Measurements from ENCODE around the gene BCLAF1.

- TF ChIP-seq EZH2 (optimal IDR thresholded peaks at IDR 0.05; ENCODE audit: low read depth, low read length) (no peak), EZH2phosphoT487 (IDR thresholded peaks at IDR 0.05; ENCODE audit: low read length) (no peak), CTCF (IDR thresholded peaks at IDR 0.05; ENCODE audit: low read length) (no peak)
These were observed 47.5 kb upstream of the BCLAF1 start for GRCh38 chr6:136337121-136337520.

All from MM.1S (cell line).